ENCODE data around the gene GIT1.

GIT1 gene

DNA sequence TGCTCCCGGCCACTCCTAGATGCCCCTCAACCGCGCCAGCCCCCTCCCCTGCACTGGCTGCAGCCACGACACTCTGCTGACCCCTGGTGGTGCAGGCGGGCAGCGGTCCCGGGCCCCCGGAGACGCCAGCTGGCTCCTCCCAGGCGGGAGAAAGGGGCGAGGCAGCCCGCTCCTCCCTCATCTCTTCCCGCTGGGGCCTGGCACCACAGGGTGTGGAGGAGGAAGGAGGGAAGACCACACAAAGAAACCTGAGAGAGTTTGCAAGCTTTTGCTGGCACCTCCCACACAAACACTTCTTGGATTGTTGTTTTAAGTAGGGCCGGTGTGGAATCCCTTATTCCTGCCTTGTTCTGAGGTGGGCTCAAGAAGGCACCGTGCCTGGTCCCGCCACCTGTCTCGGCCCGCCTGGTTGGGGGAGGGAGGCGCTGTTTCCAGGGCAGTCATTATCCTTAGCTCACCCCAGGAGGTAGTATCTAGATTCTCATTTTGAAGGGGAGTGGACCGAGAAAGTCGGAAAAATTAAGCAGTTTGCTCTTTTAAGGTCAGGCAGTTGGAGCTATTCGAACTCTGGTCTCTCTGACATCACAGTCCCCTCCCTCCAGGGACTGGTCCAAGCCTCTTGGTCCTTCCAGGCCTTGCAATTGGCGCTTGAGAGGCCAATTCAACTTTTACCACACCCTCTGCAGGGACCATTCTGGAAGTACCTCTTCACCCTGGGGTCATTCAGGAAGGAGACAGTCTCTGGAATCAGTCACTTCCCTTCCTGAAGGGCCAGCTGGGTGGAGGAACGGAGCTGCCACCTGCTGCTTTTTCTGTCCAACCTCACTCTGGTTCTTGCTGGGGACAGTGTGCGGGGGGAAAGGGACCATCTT is 2.5 kb upstream of the GIT1 start:
- DNase-seq: peak; percentile 55

DNA sequence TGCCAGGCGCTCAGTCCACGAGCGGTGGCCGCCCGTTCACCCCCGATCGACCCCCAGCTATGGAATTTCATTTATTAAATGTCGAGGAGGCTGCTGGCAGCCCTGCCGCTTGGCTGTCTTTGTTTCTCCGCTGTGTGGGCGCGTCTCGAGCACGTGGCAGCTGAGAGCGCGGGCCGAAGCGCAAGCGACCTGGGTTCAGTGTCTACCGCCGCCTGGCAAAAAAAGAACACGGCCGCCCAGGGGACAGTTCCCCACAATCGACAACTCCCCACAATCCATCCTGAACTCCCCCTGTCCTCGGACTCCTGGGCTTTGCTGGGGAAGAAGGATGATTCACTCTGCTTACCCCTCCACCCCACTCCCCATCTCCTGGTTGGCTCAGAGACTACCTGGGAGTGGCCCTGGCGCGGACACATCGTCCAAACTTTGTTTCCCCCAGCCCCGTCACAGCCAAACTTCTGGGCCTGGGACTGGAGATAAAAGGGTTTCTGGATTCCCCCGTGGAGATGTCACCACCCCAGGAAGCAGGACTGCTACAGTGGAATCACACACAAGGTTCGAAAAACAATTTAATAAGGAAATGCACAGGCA is 1.8 kb upstream of the GIT1 start:
- no peak for DNase-seq

DNA sequence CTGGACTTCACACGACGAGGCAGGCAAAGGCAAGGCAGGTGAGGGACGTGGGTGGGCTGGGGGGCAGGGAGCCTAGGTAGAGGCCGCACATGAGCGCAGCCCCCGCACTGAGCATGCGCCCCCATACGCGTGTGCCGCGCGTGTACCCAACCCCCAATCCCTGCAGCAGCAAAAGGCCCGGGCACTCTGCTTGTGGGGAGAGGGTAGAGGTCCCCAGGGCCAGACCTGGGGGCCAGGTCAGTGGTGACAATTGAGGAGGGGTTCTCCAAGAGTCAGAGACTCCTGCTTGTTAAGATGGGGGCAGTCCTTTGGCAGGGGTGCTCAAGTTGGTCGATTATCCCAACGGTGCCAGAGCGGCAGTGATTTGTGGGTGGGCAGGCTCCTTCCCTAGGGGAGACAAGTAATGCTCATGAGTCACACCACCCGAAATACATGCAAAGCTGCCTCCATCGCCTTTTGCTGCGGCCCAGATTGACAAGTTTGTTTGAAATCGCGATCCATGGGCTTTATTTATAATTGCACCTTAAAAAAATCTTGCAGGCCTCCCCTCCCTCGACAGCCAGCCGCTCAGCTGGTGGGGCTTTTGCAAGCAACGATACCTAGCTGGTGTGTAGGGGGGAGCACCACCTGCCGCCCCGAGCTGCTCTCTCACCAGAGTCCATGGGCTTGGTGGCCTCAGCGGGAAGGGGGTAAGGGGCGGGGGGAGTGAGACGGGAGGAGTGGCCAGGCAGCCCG is 1.1 kb upstream of the GIT1 start:
- no peak for DNase-seq

DNA sequence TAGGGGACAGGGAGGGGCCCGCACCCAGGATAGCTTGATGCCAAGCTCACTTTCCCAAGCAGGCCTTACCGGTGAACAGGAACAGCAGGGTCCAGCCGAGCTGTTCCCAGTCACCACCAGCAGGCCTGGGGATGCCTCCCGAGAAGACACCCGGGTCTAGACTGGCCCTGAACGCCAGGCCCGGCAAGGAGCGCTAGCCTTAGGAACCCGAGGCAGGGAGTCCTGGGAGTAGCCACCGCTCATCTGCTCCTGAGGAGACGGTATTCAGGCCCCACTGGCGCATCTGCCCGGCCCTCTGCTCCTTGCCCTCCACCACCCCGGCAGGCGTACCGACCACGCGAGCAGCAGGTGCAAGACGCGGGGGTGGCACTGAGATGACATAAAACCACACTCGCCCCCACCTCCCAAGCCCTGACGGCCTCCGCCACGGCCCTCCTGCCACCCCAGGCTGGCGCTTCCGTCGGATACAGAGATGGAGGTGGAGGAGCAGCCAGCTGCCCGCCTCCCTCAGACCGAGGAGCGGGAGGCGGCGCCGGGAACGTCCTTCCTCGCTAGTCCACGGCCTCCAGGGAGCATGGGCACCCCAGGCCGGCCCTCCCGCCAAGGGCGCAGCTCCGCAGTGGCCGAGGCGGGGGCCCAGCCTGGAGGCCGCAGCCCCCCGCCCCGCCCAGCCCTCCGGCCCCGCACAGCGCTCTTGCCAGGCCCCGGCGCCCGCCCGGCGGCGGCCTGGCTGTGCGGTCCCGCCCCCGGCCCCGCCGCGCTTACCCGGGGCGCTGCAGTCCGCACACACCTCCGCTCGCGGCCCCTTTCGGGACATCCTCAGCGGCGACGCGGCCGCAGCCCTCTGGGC is 661 bp downstream of the GIT1 start:
- no peak for DNase-seq

DNA sequence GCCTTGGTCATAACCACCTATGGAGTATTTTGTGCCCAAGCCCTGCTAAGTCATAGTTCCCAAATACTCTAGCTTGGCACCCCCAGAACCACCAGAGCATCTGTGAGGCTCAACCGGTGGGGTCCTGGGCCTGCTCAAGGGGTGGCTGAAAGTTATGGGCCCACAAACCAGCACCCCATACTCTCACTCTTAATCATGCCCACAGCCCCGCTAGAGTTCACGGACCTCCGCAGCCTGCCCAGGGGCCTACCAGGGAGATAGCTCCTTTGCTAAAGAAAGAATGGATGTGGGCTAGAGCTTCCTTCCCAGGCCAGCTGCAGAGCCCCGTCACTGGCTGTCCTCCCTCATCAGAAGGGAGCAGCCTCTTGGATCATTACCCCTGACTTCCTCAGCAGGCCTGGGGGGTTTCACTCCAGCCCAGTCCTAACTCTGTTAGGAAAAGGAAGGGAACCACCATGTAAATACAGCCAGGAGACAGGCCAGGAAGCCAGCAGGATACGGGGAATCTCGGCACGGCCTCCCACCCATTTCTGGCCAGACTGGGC is 1.4 kb downstream of the GIT1 start:
- DNase-seq: no peak

DNA sequence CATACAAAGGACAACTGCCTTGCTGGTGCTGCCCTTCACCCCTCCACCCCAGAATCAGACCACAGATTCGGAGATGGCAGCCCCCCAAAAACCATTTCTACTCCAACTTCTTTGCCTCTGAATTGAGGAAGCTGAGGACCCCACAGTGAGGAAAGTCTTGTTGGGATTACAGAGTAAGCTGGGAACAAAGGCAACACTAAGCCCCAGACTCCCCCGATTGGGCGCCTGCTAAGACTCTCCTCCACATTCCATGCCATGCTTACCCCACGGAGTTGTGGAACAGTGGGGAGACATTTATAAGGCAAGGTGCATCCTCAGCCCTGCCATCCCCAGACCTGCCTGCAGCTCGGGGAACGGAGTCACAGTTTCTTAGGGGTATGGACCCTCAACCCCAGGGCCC is 1.9 kb downstream of the GIT1 start:
- no peak for DNase-seq

- DNase-seq: no peak
These were observed 2.6 kb downstream of the GIT1 start for GRCh38 chr17:29586676-29587469.

- DNase-seq: no peak
These were observed 4.2 kb downstream of the GIT1 start for GRCh38 chr17:29585080-29585751.

DNA sequence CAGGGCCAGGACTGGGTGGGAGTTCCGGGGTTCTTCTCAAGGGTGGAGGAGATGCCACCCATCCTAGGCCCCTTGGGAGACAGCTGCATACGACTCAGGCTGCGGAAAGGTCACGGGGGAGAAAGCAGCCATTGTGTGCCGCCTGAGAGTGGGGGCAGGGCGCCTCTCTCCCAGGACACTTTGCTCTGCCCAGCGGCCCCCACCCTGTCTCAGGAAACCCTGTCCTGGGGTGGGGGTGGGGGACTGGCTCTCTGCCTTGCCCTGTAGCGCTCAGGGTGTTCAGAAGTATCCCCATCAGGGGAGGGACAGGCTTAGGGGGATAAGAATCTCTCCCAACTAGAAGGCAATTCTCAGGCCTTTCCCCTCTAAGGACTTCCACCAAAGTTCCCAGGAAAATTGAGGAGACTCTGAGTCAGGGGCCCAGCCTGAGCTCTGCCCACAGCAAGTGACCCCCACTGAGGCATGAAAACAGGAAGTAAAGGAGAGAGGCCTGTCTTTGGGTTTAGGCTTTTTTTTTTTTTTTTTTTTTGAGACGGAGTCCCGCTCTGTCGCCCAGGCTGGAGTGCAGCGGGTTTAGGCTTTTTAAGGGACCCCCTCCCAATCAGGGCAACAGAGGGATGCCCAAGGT is 4.9 kb downstream of the GIT1 start:
- no peak for DNase-seq

DNA sequence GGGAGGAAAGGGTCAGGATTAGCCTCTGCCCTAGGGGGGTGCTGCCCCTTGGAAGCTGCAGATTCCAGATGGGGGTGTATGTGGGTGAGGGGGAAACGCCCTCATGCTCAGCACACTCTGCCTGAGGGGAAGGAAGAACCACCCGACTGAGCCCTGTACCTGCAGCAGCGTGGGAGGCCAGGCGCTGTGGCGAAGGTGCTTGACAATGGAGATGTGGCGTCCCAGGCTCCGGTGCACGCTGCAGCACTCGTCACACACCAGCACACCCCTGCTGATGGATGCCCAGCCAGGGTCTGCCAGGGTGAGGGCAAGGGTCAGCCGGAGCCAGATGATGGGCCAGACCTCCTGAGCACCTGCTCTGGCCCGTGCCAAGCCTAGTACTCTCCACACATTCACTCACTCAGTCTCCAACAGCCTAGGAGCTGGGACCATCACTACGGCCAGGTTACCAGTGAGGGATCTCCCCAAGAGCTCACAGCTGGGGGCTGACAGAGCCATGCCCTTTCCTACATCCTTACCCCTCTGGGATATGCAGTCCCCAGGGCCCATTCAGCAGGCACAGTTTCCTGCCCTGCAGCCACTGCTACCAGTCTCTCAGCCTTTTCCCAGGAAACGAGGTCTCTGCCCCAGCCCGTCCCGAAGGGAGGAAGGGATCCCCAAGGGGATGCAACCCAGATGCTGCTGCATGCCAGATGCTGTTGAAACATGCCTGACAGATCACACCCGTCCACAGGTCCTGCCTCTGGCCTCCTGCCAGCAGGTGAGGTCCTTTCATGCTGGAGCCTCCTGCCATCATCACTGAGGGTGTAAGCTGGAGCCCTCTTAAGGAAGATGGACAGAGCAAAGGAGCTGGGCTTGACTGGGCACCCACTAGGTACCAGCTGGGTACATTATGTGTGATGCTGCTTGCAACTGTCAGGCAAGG is 5.9 kb downstream of the GIT1 start:
- no peak for DNase-seq

DNA sequence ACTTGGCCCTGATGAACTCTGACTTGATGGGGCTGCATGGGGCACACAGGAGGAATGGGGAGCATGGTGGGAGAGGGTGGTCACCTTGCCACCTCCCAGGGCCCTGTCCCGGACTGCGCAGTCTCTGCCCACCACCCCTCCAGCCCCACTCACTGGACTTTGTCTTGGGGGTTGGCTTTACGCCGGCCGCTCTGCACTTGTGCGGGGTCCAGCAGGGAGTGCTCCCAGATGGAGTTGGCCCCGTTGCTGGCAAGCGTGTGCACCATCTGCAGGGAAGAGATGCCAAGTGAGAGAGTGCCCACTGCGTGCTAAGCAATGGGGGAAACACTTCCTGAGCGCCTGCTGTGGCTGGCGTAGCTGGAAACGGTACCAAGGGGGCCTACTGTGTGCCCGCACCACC is 6.7 kb downstream of the GIT1 start:
- DNase-seq: no peak

- no peak for DNase-seq
These were observed 7.1 kb downstream of the GIT1 start for GRCh38 chr17:29582254-29582765.

- no peak for DNase-seq
These were observed 7.7 kb downstream of the GIT1 start for GRCh38 chr17:29581583-29582253.

DNA sequence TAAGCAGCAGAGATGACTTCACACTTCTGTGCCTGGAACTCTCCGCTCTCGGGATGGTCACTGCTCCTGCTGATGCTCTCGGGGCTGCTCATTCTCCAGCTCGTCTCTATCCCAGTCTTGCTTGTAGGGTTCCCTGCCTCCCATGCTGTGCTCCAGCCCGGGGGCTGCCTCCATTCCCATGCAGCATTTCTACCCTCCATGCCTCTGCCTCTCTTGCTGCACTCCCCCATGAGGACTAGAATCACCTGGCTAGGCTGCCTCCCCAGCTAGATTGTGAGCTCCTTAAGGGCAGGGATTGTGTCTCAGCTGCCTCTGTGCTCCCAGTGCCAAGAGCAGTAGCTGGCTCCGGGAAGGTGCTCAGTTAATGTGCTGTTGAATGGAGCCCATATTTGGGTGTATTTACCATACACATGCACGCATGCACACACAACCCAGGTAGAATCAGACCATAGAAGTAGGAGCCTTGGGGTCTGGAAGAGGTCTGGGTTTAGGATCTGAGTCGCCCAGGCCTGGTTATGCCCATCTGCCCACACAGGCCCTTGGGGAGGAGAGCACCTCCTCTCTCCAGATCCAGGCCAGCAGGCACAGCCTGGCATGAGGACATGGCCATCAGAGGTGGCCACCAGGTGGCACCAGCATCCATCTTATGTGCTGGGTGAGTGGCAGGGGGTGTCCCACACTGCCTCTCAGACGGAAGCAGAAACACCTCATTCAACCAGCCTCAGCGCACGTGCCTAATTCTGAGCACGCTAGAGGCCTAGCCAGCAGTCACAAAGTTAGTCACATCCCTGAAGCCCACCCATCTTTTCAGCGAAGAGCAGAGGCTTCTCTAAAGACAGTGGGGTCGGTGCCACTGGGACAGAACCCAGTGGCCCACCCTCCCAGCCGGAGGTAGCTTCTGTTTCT is 9.3 kb downstream of the GIT1 start:
- no peak for DNase-seq

DNA sequence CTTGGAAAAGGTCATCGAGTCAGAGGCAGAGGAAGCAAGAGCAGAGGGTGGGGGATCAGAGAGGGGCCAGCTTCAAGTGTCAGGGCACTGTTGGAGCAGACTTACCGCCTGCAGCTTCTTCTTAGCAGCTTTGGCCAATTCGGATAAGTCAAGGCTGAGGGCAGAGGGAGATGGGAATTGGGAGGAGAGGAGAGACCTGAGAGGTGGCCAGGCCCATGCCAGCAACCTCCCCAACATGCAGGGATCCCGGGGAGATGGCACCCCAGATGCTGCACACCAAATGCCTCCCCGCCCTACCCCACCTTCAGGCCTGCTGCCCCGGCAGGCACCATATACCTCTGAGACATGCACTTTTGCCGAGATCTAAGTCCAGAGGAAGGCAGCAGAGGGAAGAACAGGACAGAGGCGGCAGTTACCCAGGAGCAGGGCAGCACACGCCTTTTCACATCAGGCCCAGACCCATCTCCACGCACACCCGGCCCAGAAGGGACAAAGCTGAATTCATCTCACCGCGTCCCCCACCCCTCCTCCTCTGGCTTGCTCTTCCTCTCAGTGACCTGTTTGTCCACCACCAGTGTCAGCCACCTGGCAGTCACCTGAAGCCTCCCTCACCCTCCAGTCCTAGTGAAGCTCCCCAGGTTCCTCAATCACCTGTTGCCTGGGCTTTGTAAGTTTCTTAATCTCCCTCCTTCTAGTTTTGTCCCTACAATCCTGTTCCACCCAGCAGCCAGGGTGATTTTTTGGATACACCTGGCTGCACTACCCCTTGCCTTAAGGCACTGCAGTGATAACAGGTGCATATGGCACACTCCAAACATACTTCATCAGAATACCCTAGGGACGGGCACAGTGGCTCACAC is 10.6 kb downstream of the GIT1 start:
- no peak for DNase-seq

DNA sequence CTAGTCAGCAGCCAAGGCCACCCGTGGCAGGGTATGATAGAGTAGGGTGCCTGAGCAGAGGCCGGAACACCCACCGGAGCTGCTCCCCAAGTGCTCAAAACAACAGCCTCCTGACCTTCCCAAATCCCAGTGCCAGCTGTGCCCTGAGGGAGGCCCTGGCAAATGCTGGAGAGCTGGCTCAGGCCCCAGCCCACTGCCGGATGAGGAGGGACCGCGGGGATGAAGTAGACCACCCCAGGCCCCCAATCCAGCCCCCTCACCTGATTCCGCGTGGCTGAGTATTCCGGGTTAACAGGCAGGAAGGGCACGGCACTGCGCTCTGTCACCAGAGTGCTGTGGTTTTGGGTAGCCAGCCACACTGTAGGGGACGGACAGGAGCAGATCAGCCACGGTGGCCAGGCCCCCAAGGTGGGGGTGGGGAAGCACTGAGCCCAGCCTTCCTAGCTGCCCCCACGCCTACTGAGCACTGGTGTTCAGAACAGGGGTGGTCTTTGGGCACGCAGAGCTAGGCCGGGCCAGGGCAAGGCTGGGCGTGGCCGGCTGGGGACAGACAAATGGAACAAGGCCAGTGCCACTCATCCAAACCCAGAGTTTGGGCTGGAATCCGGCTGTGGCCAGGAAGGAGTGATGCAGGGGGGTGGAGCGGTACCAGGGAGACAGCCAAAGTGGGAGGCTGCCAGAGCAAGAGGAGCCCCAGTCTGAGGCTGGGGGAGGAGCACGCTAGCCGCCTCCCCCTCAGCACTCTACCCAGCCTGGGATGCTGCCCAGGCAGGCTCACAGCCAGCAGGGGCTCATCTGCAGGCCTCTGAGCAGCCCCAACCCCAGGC is 11.8 kb downstream of the GIT1 start:
- no peak for DNase-seq
